Prostate gland (tissue), 2 donors: ENCODE measurements around the gene IDH3G. TPM values are rescaled to one million over a fixed set of nuclear protein-coding genes. Genes with fewer than 3 reads are reported as not detected.

Source experiments
- DNase-seq: peaks from one replicate; pipeline ENCODE4 v3.0.0-alpha.2; 2019; ENCODE audit warnings: low spot score
- H3K27ac ChIP-seq, 2 donors: fragments of 200-600 bp; sonication (generic); 2 replicates each; pipeline ENCODE4 v1.5.1; 2017 to 2019
- H3K27me3 ChIP-seq: fragments of 200-600 bp; sonication (generic); replicated peaks from 2 replicates; pipeline ENCODE4 v1.5.1; 2019; ENCODE audit not compliant: insufficient read depth
- H3K36me3 ChIP-seq, 2 donors: fragments of 200-600 bp; sonication (generic); 1 replicate in 1 of 2; 2 replicates in 1 of 2; pipeline versions ENCODE4 v1.5.1 to v1.8.1; 2017 to 2019
- H3K4me1 ChIP-seq: fragments of 200-600 bp; sonication (generic); replicated peaks from 2 replicates; pipeline ENCODE4 v1.5.1; 2019
- H3K4me3 ChIP-seq, 2 donors: fragments of 200-600 bp; sonication (generic); 2 replicates each; pipeline ENCODE4 v1.5.1; 2017 to 2019
- H3K9me3 ChIP-seq: fragments of 200-600 bp; sonication (generic); 2 replicates; pipeline ENCODE4 v1.5.1; 2017
- CTCF ChIP-seq, 4 experiments: fragments of 200-600 bp in 2 of 4; fragments of 450-650 bp in 2 of 4; sonication (generic) in 2 of 4; IDR thresholded peaks; 1 replicate in 3 of 4; 2 replicates in 1 of 4; pipeline ENCODE4 v1.5.1; 2016 to 2019; ENCODE audit warnings: antibody characterized with exemption in 4 of 4, mild to moderate bottlenecking in 2 of 4, moderate library complexity in 2 of 4
- POLR2A ChIP-seq: fragments of 450-650 bp; IDR thresholded peaks from one replicate; pipeline ENCODE4 v1.6.1; 2016; ENCODE audit warnings: antibody characterized with exemption, mild to moderate bottlenecking
- POLR2AphosphoS5 ChIP-seq: sonication (generic); formaldehyde crosslinking; IDR thresholded peaks from one replicate; pipeline ENCODE4 v1.6.1; 2017; ENCODE audit warnings: antibody characterized with exemption
- WGBS: methylation state at CpG from one replicate; pipeline ENCODE4 v1.1.5; 2018; 5-methylcytosine and 5-hydroxymethylcytosine counted together
- intact Hi-C: fragments of 100-400 bp; cut with DNase I; formaldehyde crosslinking; loops from one replicate; pipeline ENCODE4 v1.14.2; 2022
- total RNA-seq, 2 donors: library from RNA; depleted of rRNA; stranded (reverse); fragments of >200 nt; gene quantifications; one replicate each; pipeline ENCODE4 v1.1.0, GENCODE V29; 2016

The IDH3G gene
- total RNA-seq, 2 donors from 2014 or later: 106 to 122 TPM

GRCh38 chrX:153816831-153817690 is 22.9 kb upstream of the IDH3G start:
- Histone ChIP-seq H3K4me1 (no peaks in the 10 kb centered on the region), H3K4me3 (no peak overlapping the region), H3K27ac (no peak overlapping the region), H3K36me3 (no peaks in the 10 kb centered on the region), H3K27me3 (no peaks in the 10 kb centered on the region), H3K9me3 (no peaks in the 10 kb centered on the region)
- TF ChIP-seq POLR2AphosphoS5: no peak
- no peak for TF ChIP-seq CTCF (IDR thresholded peaks at IDR 0.05)
- no peak for TF ChIP-seq POLR2A
- WGBS: 74% methylated on average over 25 of the region's 25 CpGs
- intact Hi-C loops: no loop called here
- no peak for DNase-seq

- no peaks in the 10 kb centered on the region for H3K4me1 ChIP-seq
These were observed 20.6 kb upstream of the IDH3G start for GRCh38 chrX:153814591-153815315.

GRCh38 chrX:153813161-153813560 is 19.0 kb upstream of the IDH3G start:
- no peak for DNase-seq
- 100% methylated on average over 5 of the region's 5 CpGs for WGBS
- no peaks in the 10 kb centered on the region for H3K27me3 ChIP-seq
- H3K36me3 ChIP-seq: no peaks in the 10 kb centered on the region
- H3K9me3 ChIP-seq: no peaks in the 10 kb centered on the region
- TF ChIP-seq POLR2AphosphoS5: no peak
- H3K4me1 ChIP-seq: no peaks in the 10 kb centered on the region
- H3K4me3 ChIP-seq: no peak overlapping the region
- intact Hi-C loops: no loop called here
- no peak overlapping the region for H3K27ac ChIP-seq

More at GRCh38 chrX:153814591-153815315, 20.6 kb upstream of the IDH3G start:
- intact Hi-C loops: no loop called here
- no peak for DNase-seq
- no peaks in the 10 kb centered on the region for H3K9me3 ChIP-seq
- no peaks in the 10 kb centered on the region for H3K36me3 ChIP-seq
- no peaks in the 10 kb centered on the region for H3K27me3 ChIP-seq
- H3K27ac ChIP-seq: no peak overlapping the region
- TF ChIP-seq CTCF (IDR thresholded peaks at IDR 0.05): no peak
- TF ChIP-seq POLR2AphosphoS5: no peak
- TF ChIP-seq POLR2A: no peak
- H3K4me3 ChIP-seq: no peak overlapping the region
- WGBS: 81% methylated on average over 19 of the region's 19 CpGs

GRCh38 chrX:153812220-153812619 is 18.0 kb upstream of the IDH3G start:
- intact Hi-C loops: no loop called here
- no peaks in the 10 kb centered on the region for H3K27me3 ChIP-seq
- TF ChIP-seq POLR2AphosphoS5: no peak
- TF ChIP-seq CTCF (IDR thresholded peaks at IDR 0.05): no peak
- no peak for TF ChIP-seq POLR2A
- H3K36me3 ChIP-seq: no peaks in the 10 kb centered on the region
- DNase-seq: no peak
- 56% methylated on average over 10 of the region's 14 CpGs for WGBS
- H3K9me3 ChIP-seq: no peaks in the 10 kb centered on the region
- H3K27ac ChIP-seq: no peak overlapping the region
- H3K4me1 ChIP-seq: no peaks in the 10 kb centered on the region
- H3K4me3 ChIP-seq: no peak overlapping the region

GRCh38 chrX:153807976-153808375 is 13.8 kb upstream of the IDH3G start:
- H3K27me3 ChIP-seq: no peaks in the 10 kb centered on the region
- no peak overlapping the region for H3K27ac ChIP-seq
- DNase-seq: no peak
- no peaks in the 10 kb centered on the region for H3K4me1 ChIP-seq
- H3K9me3 ChIP-seq: no peaks in the 10 kb centered on the region
- intact Hi-C loops: no loop called here
- TF ChIP-seq POLR2A (no peak), POLR2AphosphoS5 (no peak)
- no peaks in the 10 kb centered on the region for H3K36me3 ChIP-seq
- 91% methylated on average over 19 of the region's 19 CpGs for WGBS
- no peak overlapping the region for H3K4me3 ChIP-seq
